Prostate gland (tissue), 2 donors: Measurements from ENCODE around the gene PLGRKT.

Experiments
- POLR2AphosphoS5 ChIP-seq: sonication (generic); formaldehyde crosslinking; IDR thresholded peaks from one replicate; pipeline ENCODE4 v1.6.1; 2017; ENCODE audit warnings: antibody characterized with exemption
- TF ChIP-seq, protein P1 (sequence below), 4 experiments: fragments of 200-600 bp in 2 of 4; fragments of 450-650 bp in 2 of 4; sonication (generic) in 2 of 4; IDR thresholded peaks; 1 replicate in 3 of 4; 2 replicates in 1 of 4; pipeline ENCODE4 v1.5.1; 2016 to 2019; ENCODE audit warnings: antibody characterized with exemption in 4 of 4, mild to moderate bottlenecking in 2 of 4, moderate library complexity in 2 of 4

DNA sequence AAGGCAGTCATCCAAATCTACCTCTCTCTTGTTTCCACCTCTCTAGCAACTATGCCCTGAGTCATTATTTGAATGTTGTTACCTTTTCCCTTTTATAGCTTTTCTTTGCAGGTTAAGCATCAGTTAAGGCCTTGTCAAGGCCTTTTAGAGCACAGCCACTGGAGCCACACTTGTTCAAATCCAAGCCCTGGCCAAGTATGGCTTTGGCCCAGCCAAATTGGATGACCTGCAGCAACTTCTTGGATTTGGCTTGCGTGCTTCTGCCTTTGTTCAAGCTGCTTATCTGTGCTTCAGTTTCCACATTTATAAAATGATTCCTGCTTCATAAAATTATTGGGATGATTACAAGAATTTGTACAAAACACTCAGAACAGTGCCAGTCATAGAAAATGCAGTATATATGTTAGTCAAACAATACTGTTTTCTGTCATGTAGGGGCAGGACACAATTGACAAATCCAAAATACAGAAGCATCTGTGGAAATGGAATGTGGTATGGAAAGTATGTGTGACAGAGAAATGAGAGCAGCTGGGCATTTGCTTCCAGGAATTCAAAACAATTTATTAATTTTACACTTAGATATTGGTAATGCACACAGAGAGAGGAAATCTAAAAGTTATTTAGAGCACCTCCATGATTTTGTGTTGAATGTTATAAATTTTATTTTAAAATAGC, 80.2 kb downstream of the PLGRKT start:
- TF ChIP-seq, protein P1, sequence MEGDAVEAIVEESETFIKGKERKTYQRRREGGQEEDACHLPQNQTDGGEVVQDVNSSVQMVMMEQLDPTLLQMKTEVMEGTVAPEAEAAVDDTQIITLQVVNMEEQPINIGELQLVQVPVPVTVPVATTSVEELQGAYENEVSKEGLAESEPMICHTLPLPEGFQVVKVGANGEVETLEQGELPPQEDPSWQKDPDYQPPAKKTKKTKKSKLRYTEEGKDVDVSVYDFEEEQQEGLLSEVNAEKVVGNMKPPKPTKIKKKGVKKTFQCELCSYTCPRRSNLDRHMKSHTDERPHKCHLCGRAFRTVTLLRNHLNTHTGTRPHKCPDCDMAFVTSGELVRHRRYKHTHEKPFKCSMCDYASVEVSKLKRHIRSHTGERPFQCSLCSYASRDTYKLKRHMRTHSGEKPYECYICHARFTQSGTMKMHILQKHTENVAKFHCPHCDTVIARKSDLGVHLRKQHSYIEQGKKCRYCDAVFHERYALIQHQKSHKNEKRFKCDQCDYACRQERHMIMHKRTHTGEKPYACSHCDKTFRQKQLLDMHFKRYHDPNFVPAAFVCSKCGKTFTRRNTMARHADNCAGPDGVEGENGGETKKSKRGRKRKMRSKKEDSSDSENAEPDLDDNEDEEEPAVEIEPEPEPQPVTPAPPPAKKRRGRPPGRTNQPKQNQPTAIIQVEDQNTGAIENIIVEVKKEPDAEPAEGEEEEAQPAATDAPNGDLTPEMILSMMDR (IDR thresholded peaks at IDR 0.05) = no peak
- TF ChIP-seq POLR2AphosphoS5 = no peak
